Hypothalamus (tissue), 51 donors: ENCODE results near the gene NDRG2.

ENCODE experiments used
- DNase-seq, 51 donors: peaks; one replicate each; lab custom pipeline; 2025; lab: John Stamatoyannopoulos, UW

The NDRG2 gene

GRCh38 chr14:20978687-20979086, 46.2 kb downstream of the NDRG2 start:
- no peak for DNase-seq

- no peak for DNase-seq
Observed at GRCh38 chr14:20976291-20976690, 48.6 kb downstream of the NDRG2 start.

GRCh38 chr14:20973501-20973900, 51.4 kb downstream of the NDRG2 start:
- DNase-seq = no peak

- DNase-seq = peak in 1 of 51 donors; percentile 43
Observed at GRCh38 chr14:20971705-20972021, 53.2 kb downstream of the NDRG2 start.

- DNase-seq = peak; percentile 4 to 88 (median 73)
Observed at GRCh38 chr14:20970983-20971704, 53.7 kb downstream of the NDRG2 start.

- DNase-seq = no peak
Observed at GRCh38 chr14:20970647-20970982, 54.2 kb downstream of the NDRG2 start.

- no peak for DNase-seq
Observed at GRCh38 chr14:20969336-20969735, 55.5 kb downstream of the NDRG2 start.
